ENCODE results near the gene ABCC10. TPM values are rescaled to one million over a fixed set of nuclear protein-coding genes. Genes with fewer than 3 reads are reported as not detected.

ABCC10 gene
- total and polyA plus RNA-seq, 10 of the 15 experiments (the other 5 are each of a cell fraction or from before 2014, with no cell fraction given), result 0.80 to 18.2 (median 6.4) TPM

- Histone ChIP-seq H3K9ac (ENCODE audit: control insufficient read depth, insufficient read depth, low read length) (no peak overlapping the region), H3K4me2 (ENCODE audit: control insufficient read depth, insufficient read depth) (no peak overlapping the region), H3K79me2 (ENCODE audit: control insufficient read depth, insufficient read depth, low read length) (no peaks in the 10 kb centered on the region), H4K20me1 (ENCODE audit: control insufficient read depth, insufficient read depth) (no peaks in the 10 kb centered on the region; the same call in 1 of the 2 replicates), H2AFZ (ENCODE audit: control insufficient read depth, low read depth, low read length) (no peak overlapping the region), H3K36me3 (ENCODE audit: control insufficient read depth in 2 of 2, insufficient read depth in 2 of 2, low read length in 1 of 2) (peaks cover 1 to 3% of the 10 kb centered on the region in 2 experiments; a peak in 3 of 4 replicates), H3K4me1 (ENCODE audit: control insufficient read depth, insufficient read depth, low read length) (no peaks in the 10 kb centered on the region), H3K4me3 (no peak overlapping the region), H3K27me3 (replicated peaks in 1 of 2; ENCODE audit: control insufficient read depth in 2 of 2, insufficient read depth in 2 of 2, low read length in 1 of 2) (no peaks in the 10 kb centered on the region), H3K9me3 (replicated peaks; ENCODE audit: control insufficient read depth, insufficient read depth, low read length) (no peaks in the 10 kb centered on the region), H3K27ac (ENCODE audit: control insufficient read depth, insufficient read depth) (no peak overlapping the region)
- ChIA-PET RAD21 (ENCODE audit: unreplicated experiment) (no interaction called here), SMC1A (ENCODE audit: uncharacterized antibody, unreplicated experiment) (no interaction called here), POLR2A (no interaction called here), CTCF (interaction anchor here (2.8 kb wide), 1 partner anchor 58 kb away, joined by 12 read pairs; no protein-coding TSS in a partner anchor)
- intact Hi-C loops (cut with micrococcal nuclease; ENCODE audit: unreplicated experiment) (no loop called here), in situ Hi-C loops (cut with MboI) (no loop called here)
- TF ChIP-seq ZZZ3 (IDR thresholded peaks at IDR 0.05; ENCODE audit: control insufficient read depth, insufficient read length, low read depth) (no peak), CREB1 (IDR thresholded peaks at IDR 0.05; ENCODE audit: low read depth) (no peak), ATF3 (IDR thresholded peaks at IDR 0.05; ENCODE audit: borderline replicate concordance, extremely low read depth, low read depth, low read length) (no peak), ESRRA (IDR thresholded peaks at IDR 0.05; ENCODE audit: low read length) (no peak), FOXM1 (IDR thresholded peaks at IDR 0.05; ENCODE audit: low read depth, low read length) (no peak), ZSCAN29 (IDR thresholded peaks at IDR 0.05) (no peak), KAT2A (conservative IDR thresholded peaks at IDR 0.05; ENCODE audit: control insufficient read depth, low read depth, low read length) (no peak), MYB (IDR thresholded peaks at IDR 0.05; ENCODE audit: borderline replicate concordance, low read depth, low read length) (no peak), SUPT20H (IDR thresholded peaks at IDR 0.05; ENCODE audit: borderline replicate concordance, control insufficient read depth, low read depth, low read length) (no peak), MXI1 (IDR thresholded peaks at IDR 0.05; ENCODE audit: low read depth, low read length) (no peak), MEF2B (IDR thresholded peaks at IDR 0.05; ENCODE audit: partially characterized antibody, poor library complexity, severe bottlenecking) (no peak), STAT1 (conservative IDR thresholded peaks at IDR 0.05) (no peak), RB1 (IDR thresholded peaks at IDR 0.05; ENCODE audit: borderline replicate concordance) (no peak), CHD2 (IDR thresholded peaks at IDR 0.05; ENCODE audit: borderline replicate concordance, low read depth, low read length) (no peak)
- 82% methylated on average over 4 of the region's 4 CpGs for WGBS (ENCODE audit: insufficient coverage, insufficient replicate concordance, low lambda C conversion rate, missing lambda C conversion rate)
- FAIRE-seq (no peak), DNase-seq (ENCODE audit: low read depth, low spot score) (no peak), ATAC-seq (no peak)
- BruUV-seq (replicated peaks), result no TSS peak
Observed at GRCh38 chr6:43448916-43449315, 21.6 kb downstream of the ABCC10 start.

Data from GM12878 (cell line).